ENCODE results near the gene URM1.
"Not testable (repeated sequence)": the region's sequence is repeated elsewhere in the genome, so short reads cannot be mapped to it uniquely, and the experiment has no call there.

Gene URM1

GRCh38 chr9:128409450-128409849, 38.3 kb downstream of the URM1 start:
- DNase-seq (ENCODE audit: low spot score): no peak

- no peak for DNase-seq (ENCODE audit: low spot score)
Measured at GRCh38 chr9:128409978-128410377, 38.8 kb downstream of the URM1 start.

GRCh38 chr9:128411364-128412119, 40.4 kb downstream of the URM1 start:
- DNase-seq (ENCODE audit: low spot score): no peak

GRCh38 chr9:128412120-128412790, 41.1 kb downstream of the URM1 start:
- peak; percentile 14 for DNase-seq (ENCODE audit: low spot score)

GRCh38 chr9:128413728-128414127, 42.6 kb downstream of the URM1 start:
- DNase-seq (ENCODE audit: low spot score): not testable (repeated sequence)

- no peak for DNase-seq (ENCODE audit: low spot score)
Measured at GRCh38 chr9:128414461-128414860, 43.3 kb downstream of the URM1 start.

- DNase-seq (ENCODE audit: low spot score): no peak
Measured at GRCh38 chr9:128415281-128415680, 44.1 kb downstream of the URM1 start.

- DNase-seq (ENCODE audit: low spot score): no peak
Measured at GRCh38 chr9:128416014-128416413, 44.8 kb downstream of the URM1 start.

GRCh38 chr9:128416432-128417019, 45.4 kb downstream of the URM1 start:
- no peak for DNase-seq (ENCODE audit: low spot score)

GRCh38 chr9:128419061-128419925, 48.1 kb downstream of the URM1 start:
- DNase-seq (ENCODE audit: low spot score): no peak

- peak; percentile 81 for DNase-seq (ENCODE audit: low spot score)
Measured at GRCh38 chr9:128420060-128420650, 49.0 kb downstream of the URM1 start.

- DNase-seq (ENCODE audit: low spot score): peak; percentile 66
Measured at GRCh38 chr9:128420651-128421481, 49.7 kb downstream of the URM1 start, which contains the start of gene CERCAM. Gene CERCAM (plus strand): TSS chr9:128420857. CDS start chr9:128420878, 21 bp downstream.

- DNase-seq (ENCODE audit: low spot score): no peak
Measured at GRCh38 chr9:128421482-128421996, 50.4 kb downstream of the URM1 start.

GRCh38 chr9:128422022-128422782, 51.0 kb downstream of the URM1 start:
- not testable (repeated sequence) for DNase-seq (ENCODE audit: low spot score)

- no peak for DNase-seq (ENCODE audit: low spot score)
Measured at GRCh38 chr9:128422783-128423150, 51.6 kb downstream of the URM1 start.

GRCh38 chr9:128423356-128423755, 52.2 kb downstream of the URM1 start:
- not testable (repeated sequence) for DNase-seq (ENCODE audit: low spot score)

- DNase-seq (ENCODE audit: low spot score): no peak
Measured at GRCh38 chr9:128424268-128424780, 53.1 kb downstream of the URM1 start.

- DNase-seq (ENCODE audit: low spot score): no peak
Measured at GRCh38 chr9:128428644-128429512, 57.7 kb downstream of the URM1 start.
